Hypothalamus (tissue), 51 donors: ENCODE results near the gene GCKR.

Experiments
- DNase-seq, 51 donors: peaks; one replicate each; lab custom pipeline; 2025; lab: John Stamatoyannopoulos, UW

GCKR gene

GRCh38 chr2:27569398-27569797 lies 72.8 kb downstream of the GCKR start:
- DNase-seq: no peak

- DNase-seq: no peak
Observed at GRCh38 chr2:27571197-27571596, 74.6 kb downstream of the GCKR start.

- DNase-seq: no peak
Observed at GRCh38 chr2:27571681-27572080, 75.0 kb downstream of the GCKR start.

- no peak for DNase-seq
Observed at GRCh38 chr2:27572439-27572838, 75.8 kb downstream of the GCKR start.

- no peak for DNase-seq
Observed at GRCh38 chr2:27572998-27573429, 76.4 kb downstream of the GCKR start.
